Subcutaneous abdominal adipose tissue (tissue), 5 donors: Measurements from ENCODE around the gene SLC25A38.
A peak's percentile ranks its signal among the peaks of the same experiment; 100 is the strongest.

Experiments
- H3K27ac ChIP-seq: one replicate; pipeline ENCODE4 v1.7.0; 2013; ENCODE audit warnings: low read depth, mild to moderate bottlenecking, inconsistent platforms, low read length, moderate library complexity
- H3K27me3 ChIP-seq, 5 donors: one replicate each; pipeline ENCODE4 v1.7.0; 2013; ENCODE audit warnings: low read length in 5 of 5, inconsistent platforms in 1 of 5; ENCODE audit not compliant: control insufficient read depth in 5 of 5, insufficient read depth in 4 of 5
- H3K36me3 ChIP-seq, 5 donors: one replicate each; pipeline ENCODE4 v1.7.0; 2013; ENCODE audit warnings: low read length in 5 of 5; ENCODE audit not compliant: control insufficient read depth in 5 of 5, insufficient read depth in 5 of 5
- H3K4me1 ChIP-seq, 5 donors: one replicate each; pipeline ENCODE4 v1.7.0; 2013; ENCODE audit warnings: low read length in 5 of 5, mild to moderate bottlenecking in 3 of 5, moderate library complexity in 1 of 5; ENCODE audit not compliant: control insufficient read depth in 5 of 5, insufficient read depth in 5 of 5
- H3K4me3 ChIP-seq, 5 donors: one replicate each; pipeline ENCODE4 v1.7.0; 2013; ENCODE audit warnings: low read length in 5 of 5, low read depth in 1 of 5
- H3K9ac ChIP-seq, 5 donors: one replicate each; pipeline ENCODE4 v1.7.0; 2013; ENCODE audit warnings: low read length in 5 of 5, mild to moderate bottlenecking in 4 of 5, moderate library complexity in 3 of 5
- H3K9me3 ChIP-seq, 5 donors: one replicate each; pipeline ENCODE4 v1.7.0; 2013; ENCODE audit warnings: low read length in 5 of 5; ENCODE audit not compliant: control insufficient read depth in 5 of 5
- donor health status: healthy.
- donor health status: healthy.
- donor health status: healthy.
- donor health status: healthy.
- donor health status: healthy.

The SLC25A38 gene

GRCh38 chr3:39372833-39373232 is 10.3 kb upstream of the SLC25A38 start:
- H3K27me3 ChIP-seq = peaks cover 0 to 6% (median 0%) of the 10 kb centered on the region in 5 donors
- no peaks in the 10 kb centered on the region for H3K4me1 ChIP-seq
- no peaks in the 10 kb centered on the region for H3K9me3 ChIP-seq
- H3K36me3 ChIP-seq = no peaks in the 10 kb centered on the region
- H3K27ac ChIP-seq = no peak overlapping the region
- no peak overlapping the region for H3K9ac ChIP-seq
- no peak overlapping the region for H3K4me3 ChIP-seq

- Histone ChIP-seq H3K27ac (no peak overlapping the region), H3K9ac (no peak overlapping the region), H3K36me3 (no peaks in the 10 kb centered on the region), H3K9me3 (no peaks in the 10 kb centered on the region), H3K27me3 (peaks cover 0 to 6% (median 0%) of the 10 kb centered on the region in 5 donors), H3K4me1 (no peaks in the 10 kb centered on the region), H3K4me3 (no peak overlapping the region)
Measured at GRCh38 chr3:39376959-39377634, 6.1 kb upstream of the SLC25A38 start.

GRCh38 chr3:39378088-39378487 is 5.1 kb upstream of the SLC25A38 start:
- Histone ChIP-seq H3K9ac (no peak overlapping the region), H3K27ac (no peak overlapping the region), H3K4me1 (peaks cover 0 to 5% (median 5%) of the 10 kb centered on the region in 5 donors), H3K9me3 (no peaks in the 10 kb centered on the region), H3K4me3 (no peak overlapping the region), H3K36me3 (no peaks in the 10 kb centered on the region), H3K27me3 (peaks cover 0 to 6% (median 0%) of the 10 kb centered on the region in 5 donors)

DNA sequence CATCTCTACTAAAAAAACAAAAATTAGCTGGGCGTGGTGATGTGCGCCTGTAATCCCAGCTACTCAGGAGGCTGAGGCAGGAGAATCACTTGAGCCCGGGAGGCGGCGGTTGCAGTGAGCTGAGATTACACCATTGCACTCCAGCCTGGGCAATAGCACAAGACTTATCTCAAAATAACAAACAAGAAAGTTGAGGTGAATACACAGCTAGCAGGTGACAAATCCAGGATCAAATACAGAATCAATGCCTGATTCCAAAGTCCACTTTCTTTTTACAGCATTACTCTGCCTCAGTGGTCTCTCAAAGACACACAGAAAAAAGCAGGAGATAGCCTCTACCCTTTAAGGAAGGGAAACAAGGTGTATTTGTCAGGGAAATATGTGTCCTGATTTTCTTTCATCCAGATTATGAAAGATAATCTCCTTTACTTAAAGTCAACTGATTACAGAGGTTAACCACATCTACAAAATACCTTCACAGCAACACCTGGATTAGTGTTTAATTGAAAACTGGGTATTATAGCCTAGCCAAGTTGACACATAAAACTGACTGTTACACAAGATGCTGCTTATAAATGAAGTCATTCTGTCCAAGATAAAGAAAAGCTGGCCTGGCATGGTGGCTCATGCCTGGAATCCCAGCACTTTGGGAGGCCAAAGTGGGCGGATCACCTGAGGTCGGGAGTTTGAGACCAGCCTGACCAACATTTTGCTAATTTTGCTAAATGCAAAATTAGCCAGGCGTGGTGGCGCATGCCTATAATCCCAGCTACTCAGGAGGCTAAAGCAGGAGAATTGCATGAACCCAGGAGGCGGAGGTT is 4.0 kb upstream of the SLC25A38 start:
- peaks cover 0 to 13% (median 12%) of the 10 kb centered on the region in 5 donors for H3K4me1 ChIP-seq
- H3K27me3 ChIP-seq = peaks cover 0 to 6% (median 0%) of the 10 kb centered on the region in 5 donors
- no peak overlapping the region for H3K9ac ChIP-seq
- H3K27ac ChIP-seq = no peak overlapping the region
- no peak overlapping the region for H3K4me3 ChIP-seq
- H3K36me3 ChIP-seq = no peaks in the 10 kb centered on the region
- no peaks in the 10 kb centered on the region for H3K9me3 ChIP-seq

- H3K9me3 ChIP-seq = no peaks in the 10 kb centered on the region
- no peak overlapping the region for H3K27ac ChIP-seq
- no peak overlapping the region for H3K9ac ChIP-seq
- H3K27me3 ChIP-seq = peaks cover 0 to 5% (median 0%) of the 10 kb centered on the region in 5 donors
- peaks cover 0 to 18% (median 16%) of the 10 kb centered on the region in 5 donors for H3K4me1 ChIP-seq
- no peaks in the 10 kb centered on the region for H3K36me3 ChIP-seq
- no peak overlapping the region for H3K4me3 ChIP-seq
Measured at GRCh38 chr3:39379778-39380155, 3.4 kb upstream of the SLC25A38 start.

DNA sequence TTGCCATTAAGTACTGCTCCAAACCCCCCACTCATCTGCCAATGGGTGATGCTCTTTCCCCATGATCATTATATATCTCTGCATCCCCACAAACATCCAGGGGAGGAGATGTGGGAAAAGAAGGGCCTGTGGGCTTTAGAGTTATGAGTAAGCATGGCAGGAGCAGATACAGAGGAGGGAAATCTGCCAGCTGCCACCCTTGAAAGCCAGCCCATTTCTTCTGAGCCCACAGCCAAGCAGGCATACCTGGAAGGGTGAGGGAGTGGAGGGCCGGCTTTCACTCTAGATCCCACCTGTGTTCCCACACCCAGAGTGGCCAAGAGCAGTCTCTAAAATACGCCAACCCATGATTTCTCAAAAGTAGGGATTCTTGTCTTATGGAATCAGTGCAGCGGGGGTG is 1.7 kb upstream of the SLC25A38 start:
- H3K27me3 ChIP-seq = no peaks in the 10 kb centered on the region
- H3K27ac ChIP-seq = no peak overlapping the region
- no peak overlapping the region for H3K9ac ChIP-seq
- peaks cover 0 to 24% (median 19%) of the 10 kb centered on the region in 5 donors for H3K4me1 ChIP-seq
- no peaks in the 10 kb centered on the region for H3K9me3 ChIP-seq
- no peaks in the 10 kb centered on the region for H3K36me3 ChIP-seq
- H3K4me3 ChIP-seq = no peak overlapping the region

GRCh38 chr3:39383881-39384664 is 903 bp downstream of the SLC25A38 start:
- peak overlapping the region; percentile 64 to 90 (median 84) for H3K4me3 ChIP-seq
- H3K36me3 ChIP-seq = no peaks in the 10 kb centered on the region
- H3K9me3 ChIP-seq = no peaks in the 10 kb centered on the region
- H3K27ac ChIP-seq = peak overlapping the region; percentile 84
- H3K9ac ChIP-seq = peak overlapping the region; percentile 38 to 89 (median 84)
- no peaks in the 10 kb centered on the region for H3K27me3 ChIP-seq
- peaks cover 0 to 24% (median 19%) of the 10 kb centered on the region in 5 donors for H3K4me1 ChIP-seq

DNA sequence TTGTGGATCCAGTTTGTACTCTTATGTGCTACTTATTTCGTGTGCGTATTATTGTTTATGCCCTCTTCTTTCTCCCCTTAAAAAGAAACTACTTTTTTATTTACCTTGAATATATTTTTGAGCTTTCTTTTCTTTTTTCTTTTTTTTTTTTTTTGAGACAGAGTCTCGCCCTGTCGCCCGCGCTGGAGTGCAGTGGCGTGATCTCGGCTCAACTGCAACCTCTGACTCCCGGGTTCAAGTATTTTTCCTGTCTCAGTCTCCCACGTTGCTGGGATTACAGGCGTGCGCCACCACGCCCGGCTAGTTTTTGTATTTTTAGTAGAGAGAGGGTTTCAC is 1.5 kb downstream of the SLC25A38 start:
- Histone ChIP-seq H3K9me3 (no peaks in the 10 kb centered on the region), H3K9ac (peak overlapping the region in 4 of 5 donors; percentile 38 to 75 (median 62)), H3K4me3 (peak overlapping the region; percentile 48 to 90 (median 82)), H3K27ac (no peak overlapping the region), H3K4me1 (peaks cover 0 to 24% (median 19%) of the 10 kb centered on the region in 5 donors), H3K36me3 (peaks cover 0 to 5% (median 2%) of the 10 kb centered on the region in 5 donors), H3K27me3 (no peaks in the 10 kb centered on the region)

GRCh38 chr3:39385456-39386090 is 2.4 kb downstream of the SLC25A38 start:
- peaks cover 0 to 24% (median 19%) of the 10 kb centered on the region in 5 donors for H3K4me1 ChIP-seq
- H3K27me3 ChIP-seq = no peaks in the 10 kb centered on the region
- no peak overlapping the region for H3K4me3 ChIP-seq
- H3K9ac ChIP-seq = peak overlapping the region in 1 of 5 donors; percentile 38
- H3K27ac ChIP-seq = no peak overlapping the region
- H3K9me3 ChIP-seq = no peaks in the 10 kb centered on the region
- peaks cover 3 to 13% (median 9%) of the 10 kb centered on the region in 5 donors for H3K36me3 ChIP-seq
